Embryonic facial prominence (tissue), 1 donor: Measurements from ENCODE around the gene TPSB2.

ENCODE experiments used
- DNase-seq: peaks from one replicate; pipeline ENCODE4 v3.0.0-alpha.2; 2016; ENCODE audit errors: extremely low spot score

The TPSB2 gene

GRCh38 chr16:1182950-1183907 is 46.8 kb downstream of the TPSB2 start:
- DNase-seq: no peak

DNA sequence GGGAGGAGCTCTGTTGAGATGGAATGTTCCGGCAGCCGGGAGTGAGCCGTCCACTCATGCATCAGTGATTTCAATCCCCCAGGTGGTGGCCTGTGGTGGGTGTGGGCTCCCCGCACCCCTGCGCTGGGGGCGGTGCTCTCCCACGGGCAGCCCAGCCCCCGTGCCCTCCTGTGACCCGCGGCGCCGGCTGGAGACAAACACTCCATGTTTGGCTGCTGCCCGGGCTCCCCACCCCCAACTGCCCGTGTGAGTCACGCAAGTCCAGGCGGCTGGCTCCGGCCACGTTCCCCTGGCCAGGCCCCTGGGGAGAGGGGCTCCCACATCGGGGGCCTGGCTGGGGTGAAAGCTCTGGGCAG is 47.7 kb downstream of the TPSB2 start:
- no peak for DNase-seq

- no peak for DNase-seq
These were observed 48.3 kb downstream of the TPSB2 start for GRCh38 chr16:1181404-1182315.

GRCh38 chr16:1180549-1181403 is 49.2 kb downstream of the TPSB2 start:
- DNase-seq: no peak
